H54 (cell line): ENCODE data around the gene CYYR1.

ENCODE experiments used
- DNase-seq: peaks from one replicate; pipeline ENCODE4 v3.0.0; 2011; ENCODE audit warnings: low spot score, mixed read lengths; ENCODE audit not compliant: insufficient read length
- FAIRE-seq: peaks from 3 replicates; lab custom pipeline; 2011; peaks lifted over from hg19 to GRCh38; lab: Jason Lieb, UNC
- POLR2A ChIP-seq: IDR thresholded peaks from 2 replicates; pipeline ENCODE4 v1.6.1; 2011; ENCODE audit warnings: low read depth, mild to moderate bottlenecking, low read length

CYYR1 gene

GRCh38 chr21:26572702-26573381 is at the start of gene CYYR1:
Gene CYYR1, minus strand, starts transcription at chr21:26573286. Its CDS starts 346 bp downstream, at chr21:26572940.
- DNase-seq (no peak), FAIRE-seq (no peak)
- no peak for TF ChIP-seq POLR2A

GRCh38 chr21:26617176-26617575 is 44.1 kb upstream of the CYYR1 start:
- no peak for TF ChIP-seq POLR2A
- no peak for DNase-seq
- FAIRE-seq, result no peak

- no peak for TF ChIP-seq POLR2A
- FAIRE-seq (no peak), DNase-seq (no peak)
Measured at GRCh38 chr21:26614251-26614650, 41.2 kb upstream of the CYYR1 start.

- FAIRE-seq (no peak), DNase-seq (no peak)
- TF ChIP-seq POLR2A, result no peak
Measured at GRCh38 chr21:26599261-26599660, 26.2 kb upstream of the CYYR1 start.

GRCh38 chr21:26597981-26598380 is 24.9 kb upstream of the CYYR1 start:
- TF ChIP-seq POLR2A, result no peak
- FAIRE-seq, result no peak

GRCh38 chr21:26597031-26597430 is 23.9 kb upstream of the CYYR1 start:
- no peak for TF ChIP-seq POLR2A
- DNase-seq (no peak), FAIRE-seq (no peak)

More at GRCh38 chr21:26597981-26598380, 24.9 kb upstream of the CYYR1 start:
- DNase-seq, result no peak

- FAIRE-seq (no peak), DNase-seq (no peak)
Measured at GRCh38 chr21:26595971-26596370, 22.9 kb upstream of the CYYR1 start.

GRCh38 chr21:26593800-26594199 is 20.7 kb upstream of the CYYR1 start:
- no peak for DNase-seq
- no peak for FAIRE-seq
- TF ChIP-seq POLR2A, result no peak

More at GRCh38 chr21:26595971-26596370, 22.9 kb upstream of the CYYR1 start:
- no peak for TF ChIP-seq POLR2A

- FAIRE-seq (no peak), DNase-seq (no peak)
- TF ChIP-seq POLR2A, result no peak
Measured at GRCh38 chr21:26591543-26591942, 18.5 kb upstream of the CYYR1 start.

GRCh38 chr21:26588446-26588845 is 15.4 kb upstream of the CYYR1 start:
- TF ChIP-seq POLR2A, result no peak
- DNase-seq, result no peak
- no peak for FAIRE-seq

- no peak for FAIRE-seq
- no peak for DNase-seq
- TF ChIP-seq POLR2A, result no peak
Measured at GRCh38 chr21:26587736-26588201, 14.7 kb upstream of the CYYR1 start.

- FAIRE-seq (no peak), DNase-seq (no peak)
- TF ChIP-seq POLR2A, result no peak
Measured at GRCh38 chr21:26583769-26584168, 10.7 kb upstream of the CYYR1 start.

- no peak for DNase-seq
- TF ChIP-seq POLR2A, result no peak
- no peak for FAIRE-seq
Measured at GRCh38 chr21:26581818-26582217, 8.7 kb upstream of the CYYR1 start.

GRCh38 chr21:26572076-26572701 is 897 bp downstream of the CYYR1 start:
- DNase-seq (no peak), FAIRE-seq (no peak)
- TF ChIP-seq POLR2A, result no peak

- FAIRE-seq, result no peak
- DNase-seq, result no peak
- TF ChIP-seq POLR2A, result no peak
Measured at GRCh38 chr21:26570203-26570602, 2.9 kb downstream of the CYYR1 start.
